ENCODE measurements around the gene VPREB1. TPM values are rescaled to one million over a fixed set of nuclear protein-coding genes. Genes with fewer than 3 reads are reported as not detected.
"Not testable (repeated sequence)": the region's sequence is repeated elsewhere in the genome, so short reads cannot be mapped to it uniquely, and the experiment has no call there.

Gene VPREB1
- polyA plus RNA-seq, 1 donor, result 0.26 TPM

GRCh38 chr22:22246706-22247105 lies 2.1 kb downstream of the VPREB1 start:
- DNase-seq, result no peak

- DNase-seq, result no peak
Observed at GRCh38 chr22:22248878-22249277, 4.3 kb downstream of the VPREB1 start.

GRCh38 chr22:22250651-22251050 lies 6.1 kb downstream of the VPREB1 start:
- DNase-seq, result not testable (repeated sequence)

- DNase-seq, result not testable (repeated sequence)
Observed at GRCh38 chr22:22256133-22256532, 11.5 kb downstream of the VPREB1 start.

- not testable (repeated sequence) for DNase-seq
Observed at GRCh38 chr22:22258597-22259415, 14.2 kb downstream of the VPREB1 start.

GRCh38 chr22:22260169-22260568 lies 15.6 kb downstream of the VPREB1 start:
- DNase-seq, result not testable (repeated sequence)

- DNase-seq, result not testable (repeated sequence)
Observed at GRCh38 chr22:22260586-22260985, 16.0 kb downstream of the VPREB1 start.

- not testable (repeated sequence) for DNase-seq
Observed at GRCh38 chr22:22262332-22263074, 17.9 kb downstream of the VPREB1 start.

- DNase-seq, result not testable (repeated sequence)
Observed at GRCh38 chr22:22263823-22264222, 19.2 kb downstream of the VPREB1 start.

GRCh38 chr22:22270036-22270676 lies 25.6 kb downstream of the VPREB1 start:
- not testable (repeated sequence) for DNase-seq

- DNase-seq, result not testable (repeated sequence)
Observed at GRCh38 chr22:22277423-22277822, 32.8 kb downstream of the VPREB1 start.

GRCh38 chr22:22284962-22285756 lies 40.6 kb downstream of the VPREB1 start:
- not testable (repeated sequence) for DNase-seq

GRCh38 chr22:22286390-22287105 lies 42.0 kb downstream of the VPREB1 start:
- not testable (repeated sequence) for DNase-seq

- not testable (repeated sequence) for DNase-seq
Observed at GRCh38 chr22:22287106-22287626, 42.6 kb downstream of the VPREB1 start.

- not testable (repeated sequence) for DNase-seq
Observed at GRCh38 chr22:22289666-22290065, 45.1 kb downstream of the VPREB1 start.

- DNase-seq, result not testable (repeated sequence)
Observed at GRCh38 chr22:22291129-22291806, 46.7 kb downstream of the VPREB1 start.

- DNase-seq, result not testable (repeated sequence)
Observed at GRCh38 chr22:22292656-22293055, 48.1 kb downstream of the VPREB1 start.

GRCh38 chr22:22293436-22293835 lies 48.9 kb downstream of the VPREB1 start:
- not testable (repeated sequence) for DNase-seq

- DNase-seq, result not testable (repeated sequence)
Observed at GRCh38 chr22:22294641-22295040, 50.1 kb downstream of the VPREB1 start.
